Suprapubic skin (tissue), 4 donors: ENCODE measurements around the gene RARB. TPM values are rescaled to one million over a fixed set of nuclear protein-coding genes. Genes with fewer than 3 reads are reported as not detected.

Experiments used
- DNase-seq, 2 donors: peaks; one replicate each; pipeline ENCODE4 v3.0.0-alpha.2; 2019; ENCODE audit warnings: low spot score in 2 of 2
- H3K27ac ChIP-seq: fragments of 200-600 bp; sonication (generic); one replicate; pipeline ENCODE4 v1.5.1; 2019
- H3K27me3 ChIP-seq: fragments of 200-600 bp; sonication (generic); one replicate; pipeline ENCODE4 v1.5.1; 2019
- H3K36me3 ChIP-seq: fragments of 200-600 bp; sonication (generic); one replicate; pipeline ENCODE4 v1.5.1; 2019
- H3K4me1 ChIP-seq: fragments of 200-600 bp; sonication (generic); one replicate; pipeline ENCODE4 v1.5.1; 2019
- H3K4me3 ChIP-seq: fragments of 200-600 bp; sonication (generic); one replicate; pipeline ENCODE4 v1.5.1; 2019; ENCODE audit warnings: mild to moderate bottlenecking
- H3K9me3 ChIP-seq: fragments of 200-600 bp; sonication (generic); one replicate; pipeline ENCODE4 v1.5.1; 2019
- CTCF ChIP-seq, 2 donors: fragments of 200-600 bp in 1 of 2; fragments of 450-650 bp in 1 of 2; sonication (generic) in 1 of 2; IDR thresholded peaks; one replicate each; pipeline ENCODE4 v1.5.1; 2016 to 2019; ENCODE audit warnings: antibody characterized with exemption in 2 of 2, mild to moderate bottlenecking in 1 of 2, moderate library complexity in 1 of 2
- EP300 ChIP-seq: sonication (generic); formaldehyde crosslinking; IDR thresholded peaks from one replicate; pipeline ENCODE4 v1.6.1; 2017; ENCODE audit warnings: antibody characterized with exemption
- POLR2A ChIP-seq, 2 donors: fragments of 450-650 bp; IDR thresholded peaks; one replicate each; pipeline ENCODE4 v1.6.1; 2017; ENCODE audit warnings: antibody characterized with exemption in 2 of 2, mild to moderate bottlenecking in 2 of 2, moderate library complexity in 2 of 2
- POLR2AphosphoS5 ChIP-seq, 3 donors: sonication (generic); formaldehyde crosslinking; IDR thresholded peaks; one replicate each; pipeline ENCODE4 v1.6.1; 2017; ENCODE audit warnings: antibody characterized with exemption in 3 of 3
- WGBS: methylation state at CpG from one replicate; pipeline ENCODE4 v1.1.5; 2018; 5-methylcytosine and 5-hydroxymethylcytosine counted together
- total RNA-seq, 4 donors: library from RNA; depleted of rRNA; stranded (reverse); fragments of >200 nt; gene quantifications; one replicate each; pipeline ENCODE4 v1.1.0, GENCODE V29; 2016

Gene RARB
- total RNA-seq, 4 donors from 2014 or later = 1.3 to 3.9 (median 1.5) TPM

- 83% methylated on average over 14 of the region's 14 CpGs for WGBS
- no peak for TF ChIP-seq POLR2A (IDR thresholded peaks at IDR 0.05)
- no peak for TF ChIP-seq CTCF (IDR thresholded peaks at IDR 0.05)
- TF ChIP-seq POLR2AphosphoS5 (IDR thresholded peaks at IDR 0.05) = no peak
- no peak for TF ChIP-seq EP300
- no peaks in the 10 kb centered on the region for H3K9me3 ChIP-seq
- H3K36me3 ChIP-seq = no peaks in the 10 kb centered on the region
- no peaks in the 10 kb centered on the region for H3K4me1 ChIP-seq
- H3K27me3 ChIP-seq = no peaks in the 10 kb centered on the region
- no peak for DNase-seq
- H3K27ac ChIP-seq = no peak overlapping the region
- H3K4me3 ChIP-seq = no peak overlapping the region
Measured at GRCh38 chr3:25572919-25573385, 144.9 kb downstream of the RARB start.

- 75% methylated on average over 19 of the region's 19 CpGs for WGBS
- H3K27ac ChIP-seq = no peak overlapping the region
Measured at GRCh38 chr3:25573386-25574171, 145.5 kb downstream of the RARB start.

GRCh38 chr3:25574172-25574765 lies 146.2 kb downstream of the RARB start:
- Histone ChIP-seq H3K4me1 (no peaks in the 10 kb centered on the region), H3K36me3 (no peaks in the 10 kb centered on the region), H3K27me3 (no peaks in the 10 kb centered on the region), H3K4me3 (no peak overlapping the region), H3K9me3 (no peaks in the 10 kb centered on the region), H3K27ac (no peak overlapping the region)
- no peak for DNase-seq
- WGBS = 94% methylated on average over 16 of the region's 16 CpGs
- TF ChIP-seq EP300 = no peak
- TF ChIP-seq POLR2AphosphoS5 (IDR thresholded peaks at IDR 0.05) = no peak
- TF ChIP-seq CTCF (IDR thresholded peaks at IDR 0.05) = no peak
- TF ChIP-seq POLR2A (IDR thresholded peaks at IDR 0.05) = no peak

More at GRCh38 chr3:25573386-25574171, 145.5 kb downstream of the RARB start:
- H3K36me3 ChIP-seq = no peaks in the 10 kb centered on the region
- no peak overlapping the region for H3K4me3 ChIP-seq
- no peak for DNase-seq
- no peaks in the 10 kb centered on the region for H3K9me3 ChIP-seq
- TF ChIP-seq POLR2AphosphoS5 (IDR thresholded peaks at IDR 0.05) (no peak), CTCF (IDR thresholded peaks at IDR 0.05) (no peak), POLR2A (IDR thresholded peaks at IDR 0.05) (no peak), EP300 (no peak)
- H3K4me1 ChIP-seq = no peaks in the 10 kb centered on the region
- no peaks in the 10 kb centered on the region for H3K27me3 ChIP-seq

- Histone ChIP-seq H3K27me3 (no peaks in the 10 kb centered on the region), H3K9me3 (no peaks in the 10 kb centered on the region), H3K4me1 (no peaks in the 10 kb centered on the region), H3K4me3 (no peak overlapping the region), H3K27ac (no peak overlapping the region), H3K36me3 (no peaks in the 10 kb centered on the region)
- no peak for DNase-seq
- WGBS = 89% methylated on average over 12 of the region's 12 CpGs
- TF ChIP-seq POLR2A (IDR thresholded peaks at IDR 0.05) = no peak
- no peak for TF ChIP-seq POLR2AphosphoS5 (IDR thresholded peaks at IDR 0.05)
- no peak for TF ChIP-seq EP300
- TF ChIP-seq CTCF (IDR thresholded peaks at IDR 0.05) = no peak
Measured at GRCh38 chr3:25575001-25575400, 146.9 kb downstream of the RARB start.

- H3K27ac ChIP-seq = no peak overlapping the region
- H3K27me3 ChIP-seq = no peaks in the 10 kb centered on the region
- no peak for DNase-seq
- no peak overlapping the region for H3K4me3 ChIP-seq
- TF ChIP-seq POLR2AphosphoS5 (IDR thresholded peaks at IDR 0.05) (no peak), POLR2A (IDR thresholded peaks at IDR 0.05) (no peak), EP300 (no peak), CTCF (IDR thresholded peaks at IDR 0.05) (no peak)
- no peaks in the 10 kb centered on the region for H3K4me1 ChIP-seq
- no peaks in the 10 kb centered on the region for H3K9me3 ChIP-seq
- H3K36me3 ChIP-seq = no peaks in the 10 kb centered on the region
- 74% methylated on average over 3 of the region's 4 CpGs for WGBS
Measured at GRCh38 chr3:25576146-25576545, 148.1 kb downstream of the RARB start.
